T-helper 2 cell treated with Interferon-gamma antibody and Interleukin-4, amounts not matched to agents 100 ng/mL and 5 ng/mL, for 36 hours (primary cell): Measurements from ENCODE around the gene CKAP2L. TPM values are rescaled to one million over a fixed set of nuclear protein-coding genes. Genes with fewer than 3 reads are reported as not detected.

Experiments used
- total RNA-seq: library from RNA; stranded (reverse); gene quantifications from 2 replicates; pipeline ENCODE4 v1.2.3, GENCODE V29; 2022

The CKAP2L gene
- total RNA-seq, 1 donor from 2014 or later, result 49.6 TPM

Other genes starting within 250 kb of the CKAP2L start
- gene POLR1B, start 222.1 kb downstream of the CKAP2L start, total RNA-seq, result 45.3 and 46.9 TPM in 2 replicates
- gene CHCHD5, start 180.0 kb downstream of the CKAP2L start, total RNA-seq, result 29.1 and 36.0 TPM in 2 replicates
- gene SLC20A1, start 118.7 kb downstream of the CKAP2L start, total RNA-seq, result 156 and 161 TPM in 2 replicates
- gene NT5DC4, start 43.6 kb downstream of the CKAP2L start, total RNA-seq, result not detected in 2 replicates
- gene IL1A, start 19.9 kb upstream of the CKAP2L start, total RNA-seq, result 0.73 and 0.93 TPM in 2 replicates
- gene IL1B, start 72.2 kb upstream of the CKAP2L start, total RNA-seq, result not detected in 2 replicates
- gene IL37, start 146.6 kb upstream of the CKAP2L start, total RNA-seq, result not detected in 2 replicates
- not detected in 2 replicates for gene IL36G, start 213.4 kb upstream of the CKAP2L start, total RNA-seq
- 0.25 TPM in 1 of 2 replicates, not detected in the other for gene IL36A, start 240.8 kb upstream of the CKAP2L start, total RNA-seq